HG02852 (cell line): ENCODE results near the gene POPDC3.
"Not testable (repeated sequence)": the region's sequence is repeated elsewhere in the genome, so short reads cannot be mapped to it uniquely, and the experiment has no call there.

Experiments used
- ATAC-seq: cut with Tn5 transposase; IDR thresholded peaks from one replicate; pipeline ENCODE4 v1.9.1; 2021; ENCODE audit warnings: mild to moderate bottlenecking, moderate library complexity; ENCODE audit not compliant: unreplicated experiment

Gene POPDC3

GRCh38 chr6:105179244-105180065 lies at the start of gene POPDC3:
Gene POPDC3, minus strand, starts transcription at chr6:105180014. Its CDS starts 18,105 bp downstream, at chr6:105161909.
- ATAC-seq = no peak

GRCh38 chr6:105227295-105227767 lies 47.5 kb upstream of the POPDC3 start:
- no peak for ATAC-seq

- no peak for ATAC-seq
Measured at GRCh38 chr6:105226598-105227294, 46.9 kb upstream of the POPDC3 start.

- ATAC-seq = no peak
Measured at GRCh38 chr6:105223242-105223641, 43.4 kb upstream of the POPDC3 start.

GRCh38 chr6:105221219-105221618 lies 41.4 kb upstream of the POPDC3 start:
- ATAC-seq = not testable (repeated sequence)

GRCh38 chr6:105220186-105220585 lies 40.4 kb upstream of the POPDC3 start:
- ATAC-seq = no peak

- ATAC-seq = not testable (repeated sequence)
Measured at GRCh38 chr6:105219218-105219617, 39.4 kb upstream of the POPDC3 start.

GRCh38 chr6:105215506-105215905 lies 35.7 kb upstream of the POPDC3 start:
- ATAC-seq = no peak

GRCh38 chr6:105214668-105215067 lies 34.9 kb upstream of the POPDC3 start:
- ATAC-seq = no peak

GRCh38 chr6:105213272-105213671 lies 33.5 kb upstream of the POPDC3 start:
- no peak for ATAC-seq

- ATAC-seq = no peak
Measured at GRCh38 chr6:105212587-105212986, 32.8 kb upstream of the POPDC3 start.

GRCh38 chr6:105211831-105212230 lies 32.0 kb upstream of the POPDC3 start:
- ATAC-seq = no peak

- no peak for ATAC-seq
Measured at GRCh38 chr6:105210932-105211531, 31.2 kb upstream of the POPDC3 start.

- no peak for ATAC-seq
Measured at GRCh38 chr6:105209950-105210706, 30.3 kb upstream of the POPDC3 start.

GRCh38 chr6:105207524-105208269 lies 27.9 kb upstream of the POPDC3 start:
- no peak for ATAC-seq

GRCh38 chr6:105204768-105205167 lies 25.0 kb upstream of the POPDC3 start:
- no peak for ATAC-seq

GRCh38 chr6:105204331-105204730 lies 24.5 kb upstream of the POPDC3 start:
- ATAC-seq = no peak

- ATAC-seq = no peak
Measured at GRCh38 chr6:105202486-105202885, 22.7 kb upstream of the POPDC3 start.

GRCh38 chr6:105200133-105200730 lies 20.4 kb upstream of the POPDC3 start:
- ATAC-seq = no peak

- ATAC-seq = no peak
Measured at GRCh38 chr6:105199711-105200110, 19.9 kb upstream of the POPDC3 start.
